Spleen (tissue), 11 donors: ENCODE data around the gene UBE2G1. TPM values are rescaled to one million over a fixed set of nuclear protein-coding genes. Genes with fewer than 3 reads are reported as not detected.

ENCODE experiments used
- DNase-seq: peaks from one replicate; pipeline ENCODE4 v3.0.0-alpha.2; 2020
- H3K27ac ChIP-seq, 8 donors: fragments of 200-600 bp; sonication (generic) in 7 of 8; 1 replicate in 4 of 8; 2 replicates in 4 of 8; pipeline versions ENCODE4 v1.5.0 to v1.8.0; 2016 to 2021; ENCODE audit warnings: inconsistent platforms in 4 of 8, mild to moderate bottlenecking in 4 of 8, moderate library complexity in 1 of 8
- H3K27me3 ChIP-seq, 7 donors: fragments of 200-600 bp; sonication (generic) in 6 of 7; replicated peaks in 1 of 7; 1 replicate in 4 of 7; 2 replicates in 3 of 7; pipeline versions ENCODE4 v1.5.0 to v1.8.0; 2016 to 2021; ENCODE audit warnings: inconsistent platforms in 3 of 7, mild to moderate bottlenecking in 1 of 7
- H3K36me3 ChIP-seq, 6 donors: fragments of 200-600 bp; sonication (generic) in 5 of 6; 1 replicate in 4 of 6; 2 replicates in 2 of 6; pipeline versions ENCODE4 v1.5.0 to v1.8.0; 2016 to 2021; ENCODE audit warnings: inconsistent platforms in 2 of 6
- H3K4me1 ChIP-seq, 6 donors: fragments of 200-600 bp; sonication (generic) in 5 of 6; 1 replicate in 3 of 6; 2 replicates in 3 of 6; pipeline versions ENCODE4 v1.5.0 to v1.8.0; 2016 to 2021; ENCODE audit warnings: inconsistent platforms in 3 of 6
- H3K4me3 ChIP-seq, 8 donors: fragments of 200-600 bp; sonication (generic) in 7 of 8; 1 replicate in 4 of 8; 2 replicates in 4 of 8; pipeline versions ENCODE4 v1.5.0 to v1.8.0; 2016 to 2021; ENCODE audit warnings: inconsistent platforms in 4 of 8, mild to moderate bottlenecking in 4 of 8, moderate library complexity in 2 of 8
- H3K9me3 ChIP-seq, 8 donors: fragments of 200-600 bp; sonication (generic) in 7 of 8; 1 replicate in 4 of 8; 2 replicates in 4 of 8; pipeline versions ENCODE4 v1.5.0 to v1.8.0; 2016 to 2021; ENCODE audit warnings: inconsistent platforms in 4 of 8
- CTCF ChIP-seq, 11 experiments: fragments of 200-600 bp in 7 of 11; fragments of 450-650 bp in 4 of 11; sonication (generic) in 4 of 11; IDR thresholded peaks in 8 of 11; conservative IDR thresholded peaks in 3 of 11; 1 replicate in 7 of 11; 2 replicates in 4 of 11; pipeline versions ENCODE4 v1.4.0 to v1.8.0; 2016 to 2021; ENCODE audit warnings: antibody characterized with exemption in 11 of 11, inconsistent platforms in 4 of 11, mild to moderate bottlenecking in 1 of 11
- POLR2A ChIP-seq, 3 donors: fragments of 450-650 bp; IDR thresholded peaks; one replicate each; pipeline ENCODE4 v1.5.1; 2017; ENCODE audit warnings: antibody characterized with exemption in 3 of 3, mild to moderate bottlenecking in 1 of 3
- POLR2AphosphoS5 ChIP-seq, 3 donors: sonication (generic); formaldehyde crosslinking; IDR thresholded peaks; one replicate each; pipeline ENCODE4 v1.5.1; 2017; ENCODE audit warnings: antibody characterized with exemption in 3 of 3
- WGBS, 5 donors: extraction: QIAGEN DNeasy Blood & Tissue Kit in 3 of 5; methylation state at CpG; one replicate each; pipeline versions ENCODE4 v1.1.5 to v1.1.7; 2013 to 2018; 5-methylcytosine and 5-hydroxymethylcytosine counted together
- intact Hi-C: fragments of 100-400 bp; cut with DNase I; formaldehyde crosslinking; loops from one replicate; pipeline ENCODE4 v1.15.0; 2023; ENCODE audit warnings: low total_unique reads
- polyA plus RNA-seq, 3 donors: library from polyadenylated mRNA; stranded (reverse); fragments of 200-250 nt; gene quantifications; one replicate each; pipeline ENCODE4 v1.2.1, GENCODE V29; 2013
- total RNA-seq, 7 donors: library from RNA; depleted of rRNA in 3 of 7; stranded (reverse); fragments of >200 nt in 3 of 7; fragmentation: NEBNext Ultra II Directional in 4 of 7; extraction: Animal tissue kit (Norgen Biotek cat#: 25700) in 4 of 7; gene quantifications; one replicate each; pipeline versions ENCODE4 v1.1.0 to v1.2.1, GENCODE V29; 2016 to 2021
- donor health status: healthy with polysubstance abuse.
- donor health status: DM: no; HTN: no; CAD: no; lungs with moderate emphysema.
- donor health status: DM: no; HTN: no; CAD: no.
- donor health status: Bipolar disorder and iron deficiency.
- donor health status: healthy.
- donor health status: DM: no; HTN: no; CAD: no.
- donor health status: DM: yes; HTN: yes; CAD: no.

Gene UBE2G1
- total and polyA plus RNA-seq, 10 donors: 10.7 to 59.7 (median 54.1) TPM

- no peaks in the 10 kb centered on the region for H3K9me3 ChIP-seq
- TF ChIP-seq POLR2AphosphoS5 (IDR thresholded peaks at IDR 0.05): no peak
- TF ChIP-seq CTCF (IDR thresholded peaks at IDR 0.05 in 8 of 11, conservative IDR thresholded peaks at IDR 0.05 in 3 of 11): no peak
- TF ChIP-seq POLR2A (IDR thresholded peaks at IDR 0.05): no peak
- intact Hi-C loops: no loop called here
- H3K27ac ChIP-seq: no peak overlapping the region
- H3K4me3 ChIP-seq: no peak overlapping the region
- H3K36me3 ChIP-seq: peaks cover 0 to 29% (median 5%) of the 10 kb centered on the region in 6 donors
- no peak for DNase-seq
- 81 to 90% (median 86%) methylated on average over 2 of the region's 2 CpGs for WGBS, 5 donors
- peaks cover 0 to 92% (median 36%) of the 10 kb centered on the region in 6 donors for H3K4me1 ChIP-seq
- no peaks in the 10 kb centered on the region for H3K27me3 ChIP-seq
These were observed 115.6 kb downstream of the UBE2G1 start for GRCh38 chr17:4250887-4251286.

GRCh38 chr17:4249452-4250029, 116.9 kb downstream of the UBE2G1 start:
- Histone ChIP-seq H3K27ac (peak overlapping the region in 1 of 8 donors; percentile 42), H3K4me1 (peaks cover 0 to 80% (median 30%) of the 10 kb centered on the region in 6 donors), H3K4me3 (no peak overlapping the region), H3K36me3 (peaks cover 0 to 29% (median 5%) of the 10 kb centered on the region in 6 donors), H3K27me3 (no peaks in the 10 kb centered on the region), H3K9me3 (no peaks in the 10 kb centered on the region)
- DNase-seq: no peak
- intact Hi-C loops: no loop called here
- no peak for TF ChIP-seq POLR2AphosphoS5 (IDR thresholded peaks at IDR 0.05)
- TF ChIP-seq CTCF (IDR thresholded peaks at IDR 0.05 in 8 of 11, conservative IDR thresholded peaks at IDR 0.05 in 3 of 11): peak in 6 of 11 experiments; percentile 17 to 58 (median 49)
- WGBS, 5 donors: 39 to 50% (median 45%) methylated on average over 4 of the region's 4 CpGs

- H3K27me3 ChIP-seq: no peaks in the 10 kb centered on the region
- WGBS, 5 donors: 94 to 97% (median 95%) methylated on average over 7 of the region's 7 CpGs
These were observed 117.8 kb downstream of the UBE2G1 start for GRCh38 chr17:4248504-4249277.

More at GRCh38 chr17:4248504-4249277, 117.8 kb downstream of the UBE2G1 start:
- no peak overlapping the region for H3K27ac ChIP-seq
- H3K36me3 ChIP-seq: peaks cover 0 to 27% (median 7%) of the 10 kb centered on the region in 6 donors
- no peaks in the 10 kb centered on the region for H3K9me3 ChIP-seq
- intact Hi-C loops: no loop called here
- peaks cover 0 to 71% (median 29%) of the 10 kb centered on the region in 6 donors for H3K4me1 ChIP-seq
- no peak for DNase-seq
- no peak for TF ChIP-seq CTCF (IDR thresholded peaks at IDR 0.05 in 8 of 11, conservative IDR thresholded peaks at IDR 0.05 in 3 of 11)
- TF ChIP-seq POLR2A (IDR thresholded peaks at IDR 0.05): no peak
- no peak for TF ChIP-seq POLR2AphosphoS5 (IDR thresholded peaks at IDR 0.05)
- H3K4me3 ChIP-seq: no peak overlapping the region
